GM21786 (cell line): ENCODE data around the gene SH3GLB2.
"Not testable (repeated sequence)": the region's sequence is repeated elsewhere in the genome, so short reads cannot be mapped to it uniquely, and the experiment has no call there.

Experiments
- ATAC-seq: cut with Tn5 transposase; IDR thresholded peaks from one replicate; pipeline ENCODE4 v1.9.1; 2021; ENCODE audit not compliant: unreplicated experiment

Gene SH3GLB2

DNA sequence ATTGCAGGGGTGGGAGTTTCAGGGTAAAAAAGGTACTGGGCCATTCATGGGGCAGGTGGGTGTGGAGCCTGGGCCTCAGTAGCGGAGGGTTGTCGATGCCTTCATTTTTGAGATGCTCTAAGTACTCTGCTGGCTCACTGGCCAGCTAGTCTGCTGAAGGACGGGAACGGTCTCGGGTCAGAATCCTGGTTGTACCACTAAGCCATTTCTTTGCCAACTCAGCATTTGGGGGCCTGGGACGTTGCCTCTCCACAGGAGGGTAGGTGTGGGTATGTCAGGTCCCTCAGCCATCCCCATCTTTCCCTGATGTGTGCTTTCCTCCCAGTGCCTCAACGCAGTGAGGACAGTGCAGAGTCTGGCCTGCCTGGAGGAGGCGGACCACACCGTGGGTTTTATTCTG is 25.1 kb downstream of the SH3GLB2 start:
- no peak for ATAC-seq

DNA sequence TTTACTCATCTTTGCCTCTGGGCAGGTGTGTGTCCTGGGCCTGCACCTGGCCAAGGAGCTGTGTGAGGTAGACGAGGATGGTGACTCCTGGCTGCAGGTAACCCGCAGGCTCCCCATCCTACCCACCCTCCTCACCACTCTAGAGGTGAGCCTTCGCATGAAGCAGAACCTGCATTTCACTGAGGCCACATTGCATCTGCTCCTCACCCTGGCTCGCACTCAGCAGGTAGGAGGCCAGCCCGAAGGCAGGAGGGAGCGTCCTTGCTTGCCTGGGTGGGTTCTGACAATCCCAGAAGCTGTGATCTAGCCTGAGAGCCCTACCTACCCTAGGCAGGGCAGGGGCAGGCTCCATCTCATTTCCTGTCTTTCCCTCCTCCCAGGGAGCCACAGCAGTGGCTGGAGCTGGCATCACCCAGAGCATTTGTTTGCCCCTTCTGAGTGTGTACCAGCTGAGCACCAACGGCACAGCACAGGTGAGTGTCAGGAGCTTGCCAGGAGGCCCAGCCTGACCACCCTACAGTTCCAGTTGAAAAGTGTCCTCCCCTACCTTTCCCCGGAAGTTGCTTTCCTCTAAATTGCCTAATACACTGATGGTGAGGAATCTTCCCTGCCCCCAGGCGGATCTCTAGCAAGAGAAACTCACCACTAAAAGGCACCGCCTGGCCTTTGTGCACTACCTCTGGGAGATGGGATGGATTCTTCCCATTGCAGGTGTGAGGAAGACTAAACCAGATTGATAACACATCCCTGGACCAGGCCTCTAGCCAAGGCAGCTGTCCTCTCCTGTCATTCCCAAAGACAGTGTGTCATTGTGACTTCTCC is 26.4 kb downstream of the SH3GLB2 start:
- ATAC-seq, result no peak

- no peak for ATAC-seq
Measured at GRCh38 chr9:128999581-129000206, 28.4 kb downstream of the SH3GLB2 start.

DNA sequence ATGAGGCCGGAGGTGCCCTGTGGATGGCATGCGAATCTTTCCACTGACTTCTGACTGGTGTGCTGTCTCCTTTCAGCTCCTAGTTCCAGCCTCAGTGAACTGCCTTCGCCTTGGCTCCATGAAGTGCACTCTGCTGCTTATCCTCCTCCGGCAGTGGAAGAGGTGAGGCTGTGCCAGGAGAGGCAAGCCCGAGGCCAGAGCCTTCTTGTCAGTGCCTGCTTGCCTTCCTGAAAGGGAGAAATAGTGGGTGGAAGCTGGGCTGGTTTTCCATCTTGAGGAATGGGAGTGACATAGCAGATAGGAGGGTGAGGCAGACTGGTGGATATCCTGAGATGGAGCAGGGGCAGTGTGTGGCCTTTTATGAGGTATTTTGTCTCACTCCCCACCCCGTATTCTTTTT is 29.7 kb downstream of the SH3GLB2 start:
- ATAC-seq, result no peak

GRCh38 chr9:128995791-128996190 is 32.3 kb downstream of the SH3GLB2 start:
- no peak for ATAC-seq

DNA sequence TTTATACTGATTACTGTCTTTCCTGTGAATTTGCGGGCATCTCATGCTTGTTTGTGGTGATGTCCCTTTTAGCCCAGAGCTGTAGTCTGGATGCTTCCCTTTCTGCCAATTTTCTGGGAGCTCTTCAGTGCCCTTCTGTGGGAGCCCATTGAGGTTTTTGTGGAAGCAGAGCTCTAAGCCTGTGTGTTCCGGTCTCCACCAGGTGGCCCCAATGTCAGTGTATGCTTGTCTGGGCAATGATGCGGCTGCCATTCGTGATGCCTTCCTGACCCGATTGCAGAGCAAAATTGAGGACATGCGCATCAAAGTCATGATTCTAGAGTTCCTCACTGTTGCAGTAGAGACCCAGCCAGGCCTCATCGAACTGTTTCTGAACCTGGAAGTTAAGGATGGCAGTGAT is 35.1 kb downstream of the SH3GLB2 start:
- ATAC-seq, result no peak

GRCh38 chr9:128987805-128988204 is 40.3 kb downstream of the SH3GLB2 start:
- no peak for ATAC-seq

- ATAC-seq, result no peak
Measured at GRCh38 chr9:128986671-128987070, 41.5 kb downstream of the SH3GLB2 start.

GRCh38 chr9:128983536-128983935 is 44.6 kb downstream of the SH3GLB2 start:
- no peak for ATAC-seq

DNA sequence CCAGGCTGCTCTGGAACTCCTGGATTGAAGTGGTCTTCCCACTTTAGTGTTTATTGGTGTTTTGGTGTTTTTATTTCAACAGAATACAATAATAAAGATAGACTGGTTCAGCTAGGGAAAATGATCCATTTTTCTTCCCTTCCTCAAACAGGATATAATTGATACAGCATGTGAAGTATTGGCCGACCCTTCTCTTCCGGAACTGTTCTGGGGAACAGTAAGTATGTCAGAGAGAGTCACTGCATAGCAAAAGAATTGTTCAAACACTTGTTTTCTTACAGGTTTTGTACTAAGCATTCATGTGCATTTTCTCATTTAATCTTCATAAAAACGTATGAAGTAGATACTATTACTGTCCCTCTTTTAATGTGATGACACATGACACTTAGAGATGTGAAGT is 49.0 kb downstream of the SH3GLB2 start:
- ATAC-seq, result no peak

GRCh38 chr9:128972956-128973355 is 55.2 kb downstream of the SH3GLB2 start:
- ATAC-seq, result no peak

DNA sequence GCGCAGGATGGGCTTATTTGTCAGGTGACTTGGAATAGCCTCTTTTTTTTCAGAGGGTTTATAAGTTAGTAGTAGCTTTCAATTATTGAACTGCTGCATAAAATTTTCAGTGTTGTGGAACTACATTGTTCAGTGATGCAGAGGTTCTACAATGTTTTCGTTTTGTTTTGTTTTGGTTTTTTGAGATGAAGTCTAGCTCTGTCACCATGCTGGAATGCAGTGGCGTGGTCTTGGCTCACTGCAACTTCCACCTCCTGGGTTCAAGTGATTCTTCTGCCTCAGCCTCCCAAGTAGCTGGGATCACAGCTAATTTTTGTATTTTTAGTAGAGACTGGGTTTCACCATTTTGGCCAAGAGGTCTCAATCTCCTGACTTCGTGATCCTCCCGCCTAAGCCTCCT is 58.6 kb downstream of the SH3GLB2 start:
- no peak for ATAC-seq

DNA sequence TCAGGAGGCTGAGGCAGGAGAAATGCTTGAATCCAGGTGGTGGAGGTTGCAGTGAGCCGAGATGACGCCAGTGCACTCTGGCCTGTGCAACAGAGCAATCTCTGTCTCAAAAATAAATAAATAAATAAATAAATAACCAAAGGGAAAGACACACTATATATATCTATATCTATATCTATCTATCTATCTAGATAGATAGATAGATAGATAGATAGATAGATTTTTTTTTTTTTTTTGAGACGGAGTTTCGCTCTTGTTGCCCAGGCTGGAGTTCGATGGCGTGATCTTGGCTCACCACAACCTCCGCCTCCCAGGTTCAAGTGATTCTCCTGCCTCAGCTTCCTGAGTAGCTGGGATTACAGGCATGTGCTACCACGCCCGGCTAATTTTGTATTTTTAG is 66.7 kb downstream of the SH3GLB2 start:
- ATAC-seq, result not testable (repeated sequence)
